ENCODE data around the gene SMIM21. TPM values are rescaled to one million over a fixed set of nuclear protein-coding genes. Genes with fewer than 3 reads are reported as not detected.

The SMIM21 gene
- total RNA-seq, 1 experiment from 2014 or later, result not detected

DNA sequence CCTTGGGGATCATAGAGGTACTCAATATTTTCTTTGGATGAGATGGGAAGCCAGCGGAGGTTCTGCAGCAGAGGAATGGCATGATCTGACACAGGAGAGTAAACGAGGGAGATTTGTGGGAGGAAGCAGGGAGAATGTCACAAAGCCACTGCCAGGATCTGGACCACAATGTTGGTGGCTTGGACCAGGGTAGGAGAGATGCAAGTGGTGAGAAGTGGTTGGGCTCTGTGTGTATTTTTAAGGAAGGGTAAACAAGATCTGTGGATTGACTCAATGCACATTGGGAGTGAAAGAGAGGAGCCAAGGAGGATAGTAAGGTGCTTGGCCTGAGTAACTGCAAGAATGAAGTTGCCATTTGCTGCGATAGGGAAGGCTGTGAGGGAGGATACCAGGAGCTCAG is 10.5 kb upstream of the SMIM21 start:
- no peak for DNase-seq
- intact Hi-C loops (cut with micrococcal nuclease; ENCODE audit: unreplicated experiment), result no loop called here
- CTCF ChIA-PET, result no interaction called here
- TF ChIP-seq, protein P1, sequence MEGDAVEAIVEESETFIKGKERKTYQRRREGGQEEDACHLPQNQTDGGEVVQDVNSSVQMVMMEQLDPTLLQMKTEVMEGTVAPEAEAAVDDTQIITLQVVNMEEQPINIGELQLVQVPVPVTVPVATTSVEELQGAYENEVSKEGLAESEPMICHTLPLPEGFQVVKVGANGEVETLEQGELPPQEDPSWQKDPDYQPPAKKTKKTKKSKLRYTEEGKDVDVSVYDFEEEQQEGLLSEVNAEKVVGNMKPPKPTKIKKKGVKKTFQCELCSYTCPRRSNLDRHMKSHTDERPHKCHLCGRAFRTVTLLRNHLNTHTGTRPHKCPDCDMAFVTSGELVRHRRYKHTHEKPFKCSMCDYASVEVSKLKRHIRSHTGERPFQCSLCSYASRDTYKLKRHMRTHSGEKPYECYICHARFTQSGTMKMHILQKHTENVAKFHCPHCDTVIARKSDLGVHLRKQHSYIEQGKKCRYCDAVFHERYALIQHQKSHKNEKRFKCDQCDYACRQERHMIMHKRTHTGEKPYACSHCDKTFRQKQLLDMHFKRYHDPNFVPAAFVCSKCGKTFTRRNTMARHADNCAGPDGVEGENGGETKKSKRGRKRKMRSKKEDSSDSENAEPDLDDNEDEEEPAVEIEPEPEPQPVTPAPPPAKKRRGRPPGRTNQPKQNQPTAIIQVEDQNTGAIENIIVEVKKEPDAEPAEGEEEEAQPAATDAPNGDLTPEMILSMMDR (IDR thresholded peaks at IDR 0.05; ENCODE audit: insufficient read depth in 1 of 2, low read depth in 1 of 2, low read length in 1 of 2, severe bottlenecking in 1 of 2, unreplicated experiment in 1 of 2), result no peak
- H3K27me3 Mint-ChIP-seq (ENCODE audit: insufficient read depth, unreplicated experiment), result peaks cover 4% of the 10 kb centered on the region
- no peak overlapping the region for H3K27ac Mint-ChIP-seq (ENCODE audit: unreplicated experiment)
- POLR2A ChIA-PET, result no interaction called here
- Histone ChIP-seq H3K9me3 (no peaks in the 10 kb centered on the region), H3K4me1 (no peaks in the 10 kb centered on the region), H3K36me3 (ENCODE audit: control insufficient read depth, insufficient read depth, low read length) (no peaks in the 10 kb centered on the region), H3K27me3 (replicated peaks; ENCODE audit: control insufficient read depth, insufficient read depth, low read length) (no peaks in the 10 kb centered on the region), H3K4me3 (ENCODE audit: low read depth, low read length) (no peak overlapping the region)
- no peaks in the 10 kb centered on the region for H3K4me1 Mint-ChIP-seq (ENCODE audit: low read depth, unreplicated experiment)
- H3K9me3 Mint-ChIP-seq (ENCODE audit: unreplicated experiment), result no peaks in the 10 kb centered on the region
- H3K4me3 Mint-ChIP-seq (ENCODE audit: unreplicated experiment), result no peak overlapping the region
- BruUV-seq (replicated peaks), result no TSS peak
- H3K36me3 Mint-ChIP-seq (ENCODE audit: insufficient read depth, unreplicated experiment), result no peaks in the 10 kb centered on the region

DNA sequence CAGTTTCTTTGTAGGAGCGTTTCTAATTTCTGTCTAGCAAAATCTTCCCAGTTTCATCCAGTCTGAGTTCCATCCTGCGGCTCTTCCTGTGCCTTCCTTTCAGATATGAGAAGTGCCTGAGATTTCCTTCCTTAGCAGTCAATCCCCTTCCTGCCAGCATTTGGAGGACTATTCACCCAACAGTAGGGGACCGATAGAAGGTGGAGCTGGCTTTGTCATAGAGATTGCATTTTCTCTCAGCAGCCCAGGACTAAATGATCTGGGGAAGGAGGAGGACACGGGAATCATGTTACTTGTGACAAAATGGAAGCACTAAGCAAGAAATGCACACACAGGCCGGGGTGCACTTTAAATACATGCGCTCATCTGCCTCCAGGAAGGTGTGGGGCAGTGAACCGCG is 5.6 kb upstream of the SMIM21 start:
- CTCF ChIA-PET, result no interaction called here
- no peak overlapping the region for H3K4me3 Mint-ChIP-seq (ENCODE audit: unreplicated experiment)
- intact Hi-C loops (cut with micrococcal nuclease; ENCODE audit: unreplicated experiment), result no loop called here

DNA sequence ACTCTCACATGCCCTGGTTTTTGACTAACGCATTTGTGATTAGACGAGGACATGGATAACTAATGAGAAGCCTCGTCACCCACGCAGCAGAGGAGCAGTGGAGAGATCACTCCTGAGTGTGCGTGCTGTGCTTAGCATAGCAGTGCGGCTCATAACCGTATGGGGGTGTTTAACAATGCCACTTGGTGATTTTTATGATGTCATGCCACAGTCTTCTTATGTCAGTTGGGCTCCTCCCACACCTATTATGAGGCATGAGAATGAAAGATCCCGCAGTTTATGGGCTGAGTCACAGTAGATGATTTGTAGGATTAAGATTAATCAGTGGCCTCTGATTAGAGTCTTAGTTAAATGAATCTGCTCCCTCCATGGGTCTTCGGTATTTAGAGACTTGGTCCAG is 2.5 kb upstream of the SMIM21 start:
- no peaks in the 10 kb centered on the region for H3K9me3 Mint-ChIP-seq (ENCODE audit: unreplicated experiment)
- H3K27me3 ChIP-seq (replicated peaks; ENCODE audit: control insufficient read depth, insufficient read depth, low read length), result no peaks in the 10 kb centered on the region
- POLR2A ChIA-PET, result no interaction called here
- H3K36me3 Mint-ChIP-seq (ENCODE audit: insufficient read depth, unreplicated experiment), result no peaks in the 10 kb centered on the region
- H3K27ac Mint-ChIP-seq (ENCODE audit: unreplicated experiment), result no peak overlapping the region
- no peak overlapping the region for H3K4me3 ChIP-seq (ENCODE audit: low read depth, low read length)
- no TSS peak for BruUV-seq (replicated peaks)
- H3K27me3 Mint-ChIP-seq (ENCODE audit: insufficient read depth, unreplicated experiment), result peaks cover 10% of the 10 kb centered on the region
- TF ChIP-seq, protein P1 (IDR thresholded peaks at IDR 0.05; ENCODE audit: insufficient read depth in 1 of 2, low read depth in 1 of 2, low read length in 1 of 2, severe bottlenecking in 1 of 2, unreplicated experiment in 1 of 2), result no peak
- CTCF ChIA-PET, result no interaction called here
- no peaks in the 10 kb centered on the region for H3K36me3 ChIP-seq (ENCODE audit: control insufficient read depth, insufficient read depth, low read length)
- no peaks in the 10 kb centered on the region for H3K9me3 ChIP-seq
- no peaks in the 10 kb centered on the region for H3K4me1 Mint-ChIP-seq (ENCODE audit: low read depth, unreplicated experiment)
- no peaks in the 10 kb centered on the region for H3K4me1 ChIP-seq
- DNase-seq, result no peak
- intact Hi-C loops (cut with micrococcal nuclease; ENCODE audit: unreplicated experiment), result no loop called here
- no peak overlapping the region for H3K4me3 Mint-ChIP-seq (ENCODE audit: unreplicated experiment)

More for the DNA sequence above, 5.6 kb upstream of the SMIM21 start:
- no peaks in the 10 kb centered on the region for H3K9me3 Mint-ChIP-seq (ENCODE audit: unreplicated experiment)
- BruUV-seq (replicated peaks), result no TSS peak
- no peak overlapping the region for H3K27ac Mint-ChIP-seq (ENCODE audit: unreplicated experiment)
- H3K27me3 Mint-ChIP-seq (ENCODE audit: insufficient read depth, unreplicated experiment), result peaks cover 10% of the 10 kb centered on the region
- POLR2A ChIA-PET, result no interaction called here
- TF ChIP-seq, protein P1 (IDR thresholded peaks at IDR 0.05; ENCODE audit: insufficient read depth in 1 of 2, low read depth in 1 of 2, low read length in 1 of 2, severe bottlenecking in 1 of 2, unreplicated experiment in 1 of 2), result no peak
- no peak for DNase-seq
- no peaks in the 10 kb centered on the region for H3K4me1 ChIP-seq
- no peaks in the 10 kb centered on the region for H3K27me3 ChIP-seq (replicated peaks; ENCODE audit: control insufficient read depth, insufficient read depth, low read length)
- H3K36me3 ChIP-seq (ENCODE audit: control insufficient read depth, insufficient read depth, low read length), result no peaks in the 10 kb centered on the region
- H3K4me1 Mint-ChIP-seq (ENCODE audit: low read depth, unreplicated experiment), result no peaks in the 10 kb centered on the region
- H3K4me3 ChIP-seq (ENCODE audit: low read depth, low read length), result no peak overlapping the region
- H3K9me3 ChIP-seq, result no peaks in the 10 kb centered on the region
- H3K36me3 Mint-ChIP-seq (ENCODE audit: insufficient read depth, unreplicated experiment), result no peaks in the 10 kb centered on the region

Data from Caco-2 (cell line).